ENCODE results near the gene SLC39A11.

The SLC39A11 gene

DNA sequence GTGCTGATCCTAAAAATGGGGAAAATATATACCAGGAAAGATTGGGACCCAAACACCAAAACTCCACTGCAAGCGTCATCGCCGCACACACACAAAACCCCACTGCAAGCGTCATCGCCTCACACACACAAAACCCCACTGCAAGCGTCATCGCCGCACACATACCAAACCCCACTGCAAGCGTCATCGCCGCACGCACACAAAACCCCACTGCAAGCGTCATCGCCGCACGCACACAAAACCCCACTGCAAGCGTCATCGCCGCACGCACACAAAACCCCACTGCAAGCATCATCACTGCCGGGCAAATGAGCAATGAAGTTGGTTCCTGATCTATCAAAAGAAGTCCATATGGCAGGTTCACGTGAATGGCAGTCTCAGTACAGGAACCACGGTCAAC is 144.4 kb downstream of the SLC39A11 start:
- Histone ChIP-seq H3K36me3 (ENCODE audit: control insufficient read depth in 4 of 4, insufficient read depth in 4 of 4, low read length in 3 of 4) (peaks cover 0 to 9% (median 4%) of the 10 kb centered on the region in 4 experiments), H3K4me3 (ENCODE audit: control insufficient read depth in 1 of 7, extremely low read depth in 1 of 7, insufficient read depth in 4 of 7, low read depth in 2 of 7, low read length in 6 of 7) (no peak overlapping the region), H3K4me1 (ENCODE audit: control extremely low read depth in 1 of 4, control insufficient read depth in 4 of 4, insufficient read depth in 4 of 4, low read length in 3 of 4) (no peaks in the 10 kb centered on the region), H3K9me3 (ENCODE audit: control extremely low read depth in 1 of 5, control insufficient read depth in 4 of 5, insufficient read depth in 2 of 5, low read depth in 1 of 5, low read length in 4 of 5) (peaks cover 0 to 1% (median 0%) of the 10 kb centered on the region in 5 experiments), H3K27me3 (replicated peaks in 2 of 5; ENCODE audit: control insufficient read depth in 4 of 5, insufficient read depth in 5 of 5, low read length in 4 of 5) (no peaks in the 10 kb centered on the region), H3K27ac (ENCODE audit: insufficient read depth in 1 of 2, low read depth in 1 of 2, low read length in 2 of 2, poor library complexity in 1 of 2, severe bottlenecking in 2 of 2) (no peak overlapping the region)
- ChIA-PET POLR2A (no interaction called here), CTCF (no interaction called here)
- WGBS (ENCODE audit: insufficient coverage) = 97% methylated on average over 19 of the region's 23 CpGs
- no peak for DNase-seq

DNA sequence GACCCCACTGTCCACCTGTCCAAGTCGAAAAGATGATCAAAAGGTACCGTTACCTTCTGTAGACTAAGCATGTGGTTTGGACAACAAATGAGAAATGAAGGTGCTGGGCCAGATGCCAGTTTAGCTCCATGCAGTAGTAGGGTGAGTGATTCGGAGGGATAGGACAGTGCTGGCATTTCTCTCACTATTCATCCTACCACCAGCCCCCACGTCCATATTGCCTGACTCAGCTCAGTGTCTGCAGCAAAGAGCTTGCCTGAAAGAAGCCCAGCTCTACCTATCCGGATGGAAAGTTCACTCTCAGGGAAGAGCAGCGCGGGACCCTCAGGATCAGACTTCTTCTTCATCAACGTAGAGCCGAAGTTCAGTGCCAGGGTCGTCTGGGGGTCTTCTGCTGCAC is 145.0 kb downstream of the SLC39A11 start:
- Histone ChIP-seq H3K27ac (ENCODE audit: insufficient read depth in 1 of 2, low read depth in 1 of 2, low read length in 2 of 2, poor library complexity in 1 of 2, severe bottlenecking in 2 of 2) (no peak overlapping the region), H3K9me3 (ENCODE audit: control extremely low read depth in 1 of 5, control insufficient read depth in 4 of 5, insufficient read depth in 2 of 5, low read depth in 1 of 5, low read length in 4 of 5) (peaks cover 0 to 1% (median 0%) of the 10 kb centered on the region in 5 experiments), H3K4me3 (ENCODE audit: control insufficient read depth in 1 of 7, extremely low read depth in 1 of 7, insufficient read depth in 4 of 7, low read depth in 2 of 7, low read length in 6 of 7) (no peak overlapping the region), H3K27me3 (replicated peaks in 2 of 5; ENCODE audit: control insufficient read depth in 4 of 5, insufficient read depth in 5 of 5, low read length in 4 of 5) (no peaks in the 10 kb centered on the region), H3K4me1 (ENCODE audit: control extremely low read depth in 1 of 4, control insufficient read depth in 4 of 4, insufficient read depth in 4 of 4, low read length in 3 of 4) (no peaks in the 10 kb centered on the region), H3K36me3 (ENCODE audit: control insufficient read depth in 4 of 4, insufficient read depth in 4 of 4, low read length in 3 of 4) (peaks cover 0 to 9% (median 4%) of the 10 kb centered on the region in 4 experiments)
- ChIA-PET CTCF (no interaction called here), POLR2A (no interaction called here)
- DNase-seq = no peak
- 98% methylated on average over 7 of the region's 10 CpGs for WGBS (ENCODE audit: insufficient coverage)

DNA sequence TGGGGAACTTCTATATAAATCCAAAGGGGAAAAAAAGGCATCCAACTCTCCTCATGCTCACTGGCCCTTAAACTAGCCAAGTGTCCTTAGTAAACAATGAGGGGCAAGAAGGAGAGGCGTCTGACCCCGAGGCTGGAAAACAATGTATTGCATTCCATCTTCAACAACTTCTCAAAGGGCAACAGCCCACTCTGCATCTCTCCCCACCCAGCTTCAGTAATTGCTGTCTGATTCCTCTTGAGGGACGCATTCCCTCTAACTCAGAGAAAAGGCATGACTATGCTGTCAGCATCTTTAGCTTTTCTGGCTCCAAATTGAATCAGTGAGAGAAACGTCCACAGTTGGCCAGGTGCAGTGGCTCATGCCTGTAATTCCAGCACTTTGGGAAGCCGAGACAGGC is 145.8 kb downstream of the SLC39A11 start:
- Histone ChIP-seq H3K27ac (ENCODE audit: insufficient read depth in 1 of 2, low read depth in 1 of 2, low read length in 2 of 2, poor library complexity in 1 of 2, severe bottlenecking in 2 of 2) (no peak overlapping the region), H3K9me3 (ENCODE audit: control extremely low read depth in 1 of 5, control insufficient read depth in 4 of 5, insufficient read depth in 2 of 5, low read depth in 1 of 5, low read length in 4 of 5) (peaks cover 0 to 1% (median 0%) of the 10 kb centered on the region in 5 experiments), H3K27me3 (replicated peaks in 2 of 5; ENCODE audit: control insufficient read depth in 4 of 5, insufficient read depth in 5 of 5, low read length in 4 of 5) (no peaks in the 10 kb centered on the region), H3K4me1 (ENCODE audit: control extremely low read depth in 1 of 4, control insufficient read depth in 4 of 4, insufficient read depth in 4 of 4, low read length in 3 of 4) (no peaks in the 10 kb centered on the region), H3K4me3 (ENCODE audit: control insufficient read depth in 1 of 7, extremely low read depth in 1 of 7, insufficient read depth in 4 of 7, low read depth in 2 of 7, low read length in 6 of 7) (no peak overlapping the region), H3K36me3 (ENCODE audit: control insufficient read depth in 4 of 4, insufficient read depth in 4 of 4, low read length in 3 of 4) (peaks cover 0 to 9% (median 4%) of the 10 kb centered on the region in 4 experiments)
- WGBS (ENCODE audit: insufficient coverage) = 96% methylated on average over 4 of the region's 5 CpGs
- no peak for DNase-seq
- ChIA-PET CTCF (no interaction called here), POLR2A (no interaction called here)

DNA sequence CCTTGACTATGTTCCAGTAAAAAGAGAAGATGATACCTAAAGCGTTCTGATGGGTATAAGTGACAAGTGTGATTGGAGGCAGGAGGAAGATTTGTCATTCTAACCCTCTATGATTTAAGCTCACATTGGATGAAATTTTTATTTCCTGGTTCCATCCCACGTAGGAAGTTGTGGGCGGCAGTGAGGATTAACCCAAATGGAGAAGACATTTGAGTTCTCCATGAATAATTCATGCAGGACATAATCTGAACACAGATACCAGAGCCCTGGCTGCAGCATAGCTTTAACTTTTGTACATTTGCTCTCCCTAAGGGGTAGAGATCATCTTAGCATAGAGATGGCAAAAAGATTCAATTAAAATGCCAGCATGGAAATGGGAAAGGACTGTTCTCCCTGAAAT is 146.3 kb downstream of the SLC39A11 start:
- DNase-seq = no peak
- no peak overlapping the region for H3K4me3 ChIP-seq (ENCODE audit: control insufficient read depth in 1 of 7, extremely low read depth in 1 of 7, insufficient read depth in 4 of 7, low read depth in 2 of 7, low read length in 6 of 7)
- no peaks in the 10 kb centered on the region for H3K27me3 ChIP-seq (replicated peaks in 2 of 5; ENCODE audit: control insufficient read depth in 4 of 5, insufficient read depth in 5 of 5, low read length in 4 of 5)
- peaks cover 0 to 9% (median 4%) of the 10 kb centered on the region in 4 experiments for H3K36me3 ChIP-seq (ENCODE audit: control insufficient read depth in 4 of 4, insufficient read depth in 4 of 4, low read length in 3 of 4)
- ChIA-PET CTCF (no interaction called here), POLR2A (no interaction called here)
- 93% methylated on average over 2 of the region's 3 CpGs for WGBS (ENCODE audit: insufficient coverage)
- H3K27ac ChIP-seq (ENCODE audit: insufficient read depth in 1 of 2, low read depth in 1 of 2, low read length in 2 of 2, poor library complexity in 1 of 2, severe bottlenecking in 2 of 2) = no peak overlapping the region
- no peaks in the 10 kb centered on the region for H3K4me1 ChIP-seq (ENCODE audit: control extremely low read depth in 1 of 4, control insufficient read depth in 4 of 4, insufficient read depth in 4 of 4, low read length in 3 of 4)
- peaks cover 0 to 1% (median 0%) of the 10 kb centered on the region in 5 experiments for H3K9me3 ChIP-seq (ENCODE audit: control extremely low read depth in 1 of 5, control insufficient read depth in 4 of 5, insufficient read depth in 2 of 5, low read depth in 1 of 5, low read length in 4 of 5)

DNA sequence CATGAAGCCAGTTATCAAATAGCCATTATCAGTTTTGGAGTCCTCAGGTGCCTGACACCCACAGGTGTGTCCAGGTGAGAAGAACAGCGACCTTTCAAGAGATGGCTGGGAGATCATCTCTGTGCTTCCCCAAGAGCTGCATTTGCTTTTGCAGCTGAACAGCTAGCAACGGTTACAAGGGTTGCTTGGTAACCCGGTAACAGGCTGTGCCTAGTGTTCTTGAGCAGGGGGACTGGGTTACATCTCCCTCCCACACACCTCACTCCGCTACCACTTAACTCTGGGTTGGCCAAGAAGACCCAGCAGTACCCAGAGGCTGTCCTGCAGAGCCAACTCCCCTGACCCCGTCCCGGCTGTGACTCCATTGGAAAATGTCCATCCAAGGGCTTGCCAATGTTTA is 147.0 kb downstream of the SLC39A11 start:
- CTCF ChIA-PET = no interaction called here

DNA sequence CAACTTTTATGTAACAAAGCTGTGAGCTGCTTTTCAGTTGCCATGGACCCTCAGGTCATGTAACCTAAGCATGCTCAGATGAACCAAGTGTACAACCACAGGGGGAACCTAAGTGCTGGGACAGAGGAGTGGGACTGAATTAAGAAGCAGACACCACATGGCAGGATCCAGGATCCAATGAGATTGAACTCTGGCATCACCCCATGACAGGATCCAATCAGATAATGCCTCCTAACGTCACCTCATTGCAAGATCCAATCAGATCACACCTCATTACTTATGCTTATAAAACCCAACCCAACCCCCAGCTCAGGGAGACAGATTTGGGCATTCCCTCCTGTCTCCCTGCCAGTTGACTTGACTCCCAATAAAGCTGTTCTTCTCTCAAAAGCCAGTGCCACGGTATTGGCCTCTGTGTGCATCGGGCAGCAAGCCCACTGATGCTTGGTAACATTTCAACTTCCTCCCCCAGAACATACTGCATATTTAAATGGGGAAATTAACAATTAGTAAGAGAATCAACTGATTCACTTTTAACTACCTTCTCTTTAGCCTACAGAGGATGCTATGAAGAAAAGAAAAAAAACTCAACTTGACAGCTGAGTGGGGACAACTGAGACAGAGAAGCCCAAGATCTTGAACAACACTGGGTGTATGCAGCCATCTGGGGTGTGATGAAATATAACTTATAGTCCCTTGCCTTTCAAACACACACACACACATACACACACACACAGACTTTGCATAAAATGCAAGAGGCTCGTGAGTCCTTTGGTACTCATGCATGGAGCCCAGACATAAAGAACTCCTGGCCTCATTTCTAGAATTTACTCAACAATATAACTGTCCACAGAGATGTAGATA is 148.4 kb downstream of the SLC39A11 start:
- DNase-seq = no peak
- WGBS (ENCODE audit: insufficient coverage) = 100% methylated on average over 2 of the region's 4 CpGs
- CTCF ChIA-PET = interaction anchor here (0.6 kb wide), 1 partner anchor 89 kb away, joined by 3 read pairs; no protein-coding TSS in a partner anchor
- Histone ChIP-seq H3K27ac (ENCODE audit: insufficient read depth in 1 of 2, low read depth in 1 of 2, low read length in 2 of 2, poor library complexity in 1 of 2, severe bottlenecking in 2 of 2) (no peak overlapping the region), H3K4me3 (ENCODE audit: control insufficient read depth in 1 of 7, extremely low read depth in 1 of 7, insufficient read depth in 4 of 7, low read depth in 2 of 7, low read length in 6 of 7) (no peak overlapping the region), H3K9me3 (ENCODE audit: control extremely low read depth in 1 of 5, control insufficient read depth in 4 of 5, insufficient read depth in 2 of 5, low read depth in 1 of 5, low read length in 4 of 5) (peaks cover 0 to 1% (median 0%) of the 10 kb centered on the region in 5 experiments), H3K27me3 (replicated peaks in 2 of 5; ENCODE audit: control insufficient read depth in 4 of 5, insufficient read depth in 5 of 5, low read length in 4 of 5) (no peaks in the 10 kb centered on the region), H3K36me3 (ENCODE audit: control insufficient read depth in 4 of 4, insufficient read depth in 4 of 4, low read length in 3 of 4) (peaks cover 0 to 9% (median 4%) of the 10 kb centered on the region in 4 experiments), H3K4me1 (ENCODE audit: control extremely low read depth in 1 of 4, control insufficient read depth in 4 of 4, insufficient read depth in 4 of 4, low read length in 3 of 4) (no peaks in the 10 kb centered on the region)
- POLR2A ChIA-PET = no interaction called here

More for the DNA sequence above, 147.0 kb downstream of the SLC39A11 start:
- H3K4me3 ChIP-seq (ENCODE audit: control insufficient read depth in 1 of 7, extremely low read depth in 1 of 7, insufficient read depth in 4 of 7, low read depth in 2 of 7, low read length in 6 of 7) = no peak overlapping the region
- H3K27me3 ChIP-seq (replicated peaks in 2 of 5; ENCODE audit: control insufficient read depth in 4 of 5, insufficient read depth in 5 of 5, low read length in 4 of 5) = no peaks in the 10 kb centered on the region
- H3K4me1 ChIP-seq (ENCODE audit: control extremely low read depth in 1 of 4, control insufficient read depth in 4 of 4, insufficient read depth in 4 of 4, low read length in 3 of 4) = no peaks in the 10 kb centered on the region
- peaks cover 0 to 9% (median 4%) of the 10 kb centered on the region in 4 experiments for H3K36me3 ChIP-seq (ENCODE audit: control insufficient read depth in 4 of 4, insufficient read depth in 4 of 4, low read length in 3 of 4)
- H3K9me3 ChIP-seq (ENCODE audit: control extremely low read depth in 1 of 5, control insufficient read depth in 4 of 5, insufficient read depth in 2 of 5, low read depth in 1 of 5, low read length in 4 of 5) = peaks cover 0 to 1% (median 0%) of the 10 kb centered on the region in 5 experiments
- POLR2A ChIA-PET = no interaction called here
- no peak for DNase-seq
- WGBS (ENCODE audit: insufficient coverage) = 96% methylated on average over 5 of the region's 6 CpGs
- H3K27ac ChIP-seq (ENCODE audit: insufficient read depth in 1 of 2, low read depth in 1 of 2, low read length in 2 of 2, poor library complexity in 1 of 2, severe bottlenecking in 2 of 2) = no peak overlapping the region

DNA sequence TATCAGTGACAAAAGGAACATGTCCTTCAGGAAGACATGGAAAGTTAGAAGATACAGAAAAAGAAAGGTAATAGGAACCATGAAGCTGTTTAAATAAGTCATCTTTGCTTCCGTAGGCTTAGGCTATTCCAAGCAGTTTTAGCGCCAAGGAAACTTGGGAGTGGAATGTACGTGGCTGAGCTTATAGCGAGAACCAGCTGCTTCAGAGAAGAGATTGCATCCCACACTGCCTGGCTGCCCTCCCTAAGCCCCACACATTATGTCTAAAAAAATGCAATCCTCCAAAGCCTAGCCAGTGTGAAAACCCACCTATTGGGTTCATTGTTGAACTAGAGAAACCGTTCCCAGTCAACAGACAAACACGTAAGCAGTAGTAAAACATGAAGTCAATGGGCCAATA is 149.9 kb downstream of the SLC39A11 start:
- no peaks in the 10 kb centered on the region for H3K4me1 ChIP-seq (ENCODE audit: control extremely low read depth in 1 of 4, control insufficient read depth in 4 of 4, insufficient read depth in 4 of 4, low read length in 3 of 4)
- 100% methylated on average over 3 of the region's 6 CpGs for WGBS (ENCODE audit: insufficient coverage)
- H3K36me3 ChIP-seq (ENCODE audit: control insufficient read depth in 4 of 4, insufficient read depth in 4 of 4, low read length in 3 of 4) = peaks cover 0 to 9% (median 4%) of the 10 kb centered on the region in 4 experiments
- no peak overlapping the region for H3K27ac ChIP-seq (ENCODE audit: insufficient read depth in 1 of 2, low read depth in 1 of 2, low read length in 2 of 2, poor library complexity in 1 of 2, severe bottlenecking in 2 of 2)
- ChIA-PET CTCF (no interaction called here), POLR2A (no interaction called here)
- DNase-seq = no peak
- no peaks in the 10 kb centered on the region for H3K9me3 ChIP-seq (ENCODE audit: control extremely low read depth in 1 of 5, control insufficient read depth in 4 of 5, insufficient read depth in 2 of 5, low read depth in 1 of 5, low read length in 4 of 5)
- no peaks in the 10 kb centered on the region for H3K27me3 ChIP-seq (replicated peaks in 2 of 5; ENCODE audit: control insufficient read depth in 4 of 5, insufficient read depth in 5 of 5, low read length in 4 of 5)
- H3K4me3 ChIP-seq (ENCODE audit: control insufficient read depth in 1 of 7, extremely low read depth in 1 of 7, insufficient read depth in 4 of 7, low read depth in 2 of 7, low read length in 6 of 7) = no peak overlapping the region
